ENCODE results near the gene CCDC6. TPM values are rescaled to one million over a fixed set of nuclear protein-coding genes. Genes with fewer than 3 reads are reported as not detected.
"Not testable (repeated sequence)": the region's sequence is repeated elsewhere in the genome, so short reads cannot be mapped to it uniquely, and the experiment has no call there.

Gene CCDC6
- total RNA-seq, 1 donor from 2014 or later, result 23.4 TPM

GRCh38 chr10:59801171-59801570 is 105.2 kb downstream of the CCDC6 start:
- no peak for TF ChIP-seq CTCF (conservative IDR thresholded peaks at IDR 0.05; ENCODE audit: low read depth, low read length)
- no peak overlapping the region for H3K4me3 ChIP-seq (ENCODE audit: low read depth, low read length)
- no peak for DNase-seq (ENCODE audit: low read depth)

DNA sequence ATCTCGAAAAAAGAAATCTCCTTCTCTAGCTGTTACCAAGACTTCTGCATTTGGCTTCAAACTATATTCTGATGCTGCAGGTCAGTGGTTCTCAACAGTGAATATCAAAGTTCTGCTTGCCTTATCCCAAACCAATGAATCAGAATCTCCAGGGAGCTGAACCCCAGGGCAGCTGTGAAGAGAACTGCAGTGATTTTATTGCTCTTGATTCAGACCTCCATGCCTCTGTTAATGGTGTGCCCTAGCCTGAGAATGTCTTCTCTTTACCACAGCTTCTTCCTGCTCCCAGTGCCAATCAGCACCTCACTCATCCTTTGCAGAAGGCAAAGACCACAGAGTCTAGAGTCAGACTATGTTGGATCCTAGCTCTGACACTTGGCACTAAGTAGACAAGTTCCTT is 106.9 kb downstream of the CCDC6 start:
- DNase-seq (ENCODE audit: low read depth), result no peak
- no peak for TF ChIP-seq CTCF (conservative IDR thresholded peaks at IDR 0.05; ENCODE audit: low read depth, low read length)
- no peak overlapping the region for H3K4me3 ChIP-seq (ENCODE audit: low read depth, low read length)

GRCh38 chr10:59793919-59794318 is 112.4 kb downstream of the CCDC6 start:
- no peak overlapping the region for H3K4me3 ChIP-seq (ENCODE audit: low read depth, low read length)
- DNase-seq (ENCODE audit: low read depth), result no peak
- no peak for TF ChIP-seq CTCF (conservative IDR thresholded peaks at IDR 0.05; ENCODE audit: low read depth, low read length)

GRCh38 chr10:59792812-59793211 is 113.5 kb downstream of the CCDC6 start:
- TF ChIP-seq CTCF (conservative IDR thresholded peaks at IDR 0.05; ENCODE audit: low read depth, low read length), result no peak
- no peak for DNase-seq (ENCODE audit: low read depth)
- no peak overlapping the region for H3K4me3 ChIP-seq (ENCODE audit: low read depth, low read length)

DNA sequence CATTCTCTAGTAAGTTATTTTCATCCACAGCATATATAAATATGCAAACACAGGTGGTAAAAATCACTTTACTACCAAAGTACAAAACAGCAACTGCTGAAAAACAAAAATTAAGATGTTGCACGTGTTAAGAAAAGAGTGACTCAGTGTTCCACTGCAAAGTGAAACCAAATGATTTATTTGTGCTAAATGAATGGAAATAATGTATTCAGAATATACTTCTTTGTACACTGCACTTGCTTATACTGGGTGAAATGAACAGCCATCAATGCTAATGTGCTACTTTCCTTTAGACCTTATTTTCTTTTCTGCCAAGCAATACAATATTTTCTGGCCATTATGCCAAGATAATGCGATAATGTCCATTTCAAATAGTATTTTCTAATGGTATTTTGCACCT is 114.8 kb downstream of the CCDC6 start:
- TF ChIP-seq CTCF (conservative IDR thresholded peaks at IDR 0.05; ENCODE audit: low read depth, low read length), result no peak
- no peak for DNase-seq (ENCODE audit: low read depth)
- no peak overlapping the region for H3K4me3 ChIP-seq (ENCODE audit: low read depth, low read length)

GRCh38 chr10:59790080-59790479 is 116.3 kb downstream of the CCDC6 start:
- H3K4me3 ChIP-seq (ENCODE audit: low read depth, low read length); DNase-seq (ENCODE audit: low read depth): not testable (repeated sequence)

GRCh38 chr10:59788914-59789313 is 117.4 kb downstream of the CCDC6 start:
- DNase-seq (ENCODE audit: low read depth); H3K4me3 ChIP-seq (ENCODE audit: low read depth, low read length): not testable (repeated sequence)

- not testable (repeated sequence) for H3K4me3 ChIP-seq (ENCODE audit: low read depth, low read length); DNase-seq (ENCODE audit: low read depth)
Observed at GRCh38 chr10:59787032-59787431, 119.3 kb downstream of the CCDC6 start.

DNA sequence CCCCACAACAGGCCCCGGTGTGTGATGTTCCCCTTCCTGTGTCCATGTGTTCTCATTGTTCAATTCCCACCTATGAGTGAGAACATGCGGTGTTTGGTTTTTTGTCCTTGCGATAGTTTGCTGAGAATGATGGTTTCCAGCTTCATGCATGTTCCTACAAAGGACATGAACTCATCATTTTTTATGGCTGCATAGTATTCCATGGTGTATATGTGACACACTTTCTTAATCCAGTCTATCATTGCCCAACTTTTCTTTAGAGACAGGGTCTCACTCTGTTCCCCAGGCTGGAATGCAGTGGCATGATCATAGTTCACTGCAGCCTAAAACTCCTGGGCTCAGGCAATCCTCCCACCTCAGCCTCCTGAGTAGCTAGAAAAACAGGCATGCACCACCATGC is 120.9 kb downstream of the CCDC6 start:
- DNase-seq (ENCODE audit: low read depth); H3K4me3 ChIP-seq (ENCODE audit: low read depth, low read length): not testable (repeated sequence)

All from epithelial cell of proximal tubule (primary cell).